Esophagus (tissue), 2 donors: ENCODE results near the gene RANBP17. TPM values are rescaled to one million over a fixed set of nuclear protein-coding genes. Genes with fewer than 3 reads are reported as not detected.
"Not testable (repeated sequence)": the region's sequence is repeated elsewhere in the genome, so short reads cannot be mapped to it uniquely, and the experiment has no call there.

Source experiments
- H3K27ac ChIP-seq, 2 donors: one replicate each; pipeline ENCODE4 v1.5.1; 2013; ENCODE audit warnings: low read depth in 2 of 2, mild to moderate bottlenecking in 2 of 2, inconsistent platforms in 1 of 2, low read length in 1 of 2, moderate library complexity in 1 of 2
- H3K27me3 ChIP-seq, 2 donors: one replicate each; pipeline ENCODE4 v1.6.1; 2013; ENCODE audit warnings: low read length in 2 of 2, control low read depth in 1 of 2, mild to moderate bottlenecking in 1 of 2; ENCODE audit not compliant: insufficient read depth in 2 of 2, control insufficient read depth in 1 of 2
- H3K36me3 ChIP-seq, 2 donors: one replicate each; pipeline ENCODE4 v1.6.1; 2013; ENCODE audit warnings: low read length in 1 of 2; ENCODE audit not compliant: control insufficient read depth in 2 of 2, insufficient read depth in 2 of 2
- H3K4me1 ChIP-seq, 2 donors: one replicate each; pipeline ENCODE4 v1.6.1; 2013; ENCODE audit warnings: low read length in 1 of 2; ENCODE audit not compliant: control insufficient read depth in 2 of 2, insufficient read depth in 2 of 2
- H3K4me3 ChIP-seq, 2 donors: one replicate each; pipeline ENCODE4 v1.5.1; 2013; ENCODE audit warnings: low read length in 2 of 2, mild to moderate bottlenecking in 2 of 2, low read depth in 1 of 2, moderate library complexity in 1 of 2
- H3K9me3 ChIP-seq, 2 donors: one replicate each; pipeline ENCODE4 v1.6.1; 2013; ENCODE audit warnings: mild to moderate bottlenecking in 2 of 2, low read depth in 1 of 2, low read length in 1 of 2, moderate library complexity in 1 of 2; ENCODE audit not compliant: control insufficient read depth in 2 of 2, insufficient read depth in 1 of 2
- WGBS, 2 donors: extraction: QIAGEN DNeasy Blood & Tissue Kit; methylation state at CpG; one replicate each; pipeline ENCODE4 v1.1.7; 2013; 5-methylcytosine and 5-hydroxymethylcytosine counted together
- polyA plus RNA-seq, 2 donors: library from polyadenylated mRNA; stranded (reverse); fragments of 200-250 nt; gene quantifications; one replicate each; pipeline ENCODE4 v1.2.3, GENCODE V29; 2013
- donor health status: healthy with polysubstance abuse.
- donor health status: Bipolar disorder and iron deficiency.

Gene RANBP17
- polyA plus RNA-seq, 2 donors = 0.26 to 0.32 TPM

DNA sequence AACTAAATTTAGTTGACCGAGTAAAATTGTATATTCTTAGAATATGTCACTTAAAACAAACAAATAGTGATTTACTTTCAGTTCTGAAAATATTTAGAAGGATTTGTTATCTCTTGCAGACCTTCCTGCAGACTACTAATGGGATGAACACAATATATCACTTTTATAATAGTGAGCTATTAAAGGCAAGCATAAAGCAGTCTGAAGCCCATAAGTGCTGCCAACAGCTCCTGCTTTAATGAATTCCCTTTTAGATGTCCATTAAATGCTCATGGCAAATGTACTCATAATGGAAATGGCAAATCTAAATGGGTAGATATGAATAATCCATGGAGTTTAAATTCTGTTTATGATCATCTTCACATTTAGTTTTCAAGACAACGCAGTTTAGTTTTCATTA is 170.2 kb downstream of the RANBP17 start:
- Histone ChIP-seq H3K27me3 (no peaks in the 10 kb centered on the region), H3K4me3 (no peak overlapping the region), H3K9me3 (no peaks in the 10 kb centered on the region), H3K27ac (no peak overlapping the region), H3K4me1 (no peaks in the 10 kb centered on the region), H3K36me3 (no peaks in the 10 kb centered on the region)
- whole genome bisulfite sequencing, 2 donors = 89% methylated on average over 2 of the region's 2 CpGs

GRCh38 chr5:171032435-171032973 is 170.7 kb downstream of the RANBP17 start:
- no peaks in the 10 kb centered on the region for H3K9me3 ChIP-seq
- H3K36me3 ChIP-seq = no peaks in the 10 kb centered on the region
- WGBS, 2 donors = 92 to 94% methylated on average over 2 of the region's 2 CpGs
- no peaks in the 10 kb centered on the region for H3K27me3 ChIP-seq
- H3K27ac ChIP-seq = no peak overlapping the region
- no peaks in the 10 kb centered on the region for H3K4me1 ChIP-seq
- no peak overlapping the region for H3K4me3 ChIP-seq

DNA sequence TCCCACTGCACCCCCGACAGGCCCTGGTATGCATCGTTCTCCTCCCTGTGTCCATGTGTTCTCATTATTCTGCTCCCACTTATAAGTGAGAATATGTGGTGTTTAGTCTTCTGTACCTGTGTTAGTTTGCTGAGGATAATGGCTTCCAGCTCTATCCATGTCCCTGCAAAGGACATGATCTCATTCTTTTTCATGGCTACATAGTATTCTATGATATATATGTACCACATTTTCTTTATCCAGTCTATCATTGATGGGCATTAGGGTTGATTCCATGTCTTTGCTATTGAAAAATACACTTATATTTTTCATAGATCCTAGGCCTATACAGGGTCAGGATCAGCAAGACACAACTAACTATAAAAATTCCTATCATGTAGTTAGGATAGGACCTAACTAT is 180.1 kb downstream of the RANBP17 start:
- not testable (repeated sequence) for H3K27me3 ChIP-seq, H3K4me3 ChIP-seq, H3K27ac ChIP-seq, H3K9me3 ChIP-seq, H3K36me3 ChIP-seq, H3K4me1 ChIP-seq
- WGBS, 2 donors = 96 to 98% methylated on average over 2 of the region's 2 CpGs

- Histone ChIP-seq H3K36me3 (no peaks in the 10 kb centered on the region), H3K9me3 (no peaks in the 10 kb centered on the region), H3K4me3 (no peak overlapping the region), H3K27ac (no peak overlapping the region), H3K27me3 (no peaks in the 10 kb centered on the region), H3K4me1 (no peaks in the 10 kb centered on the region)
- 89 to 92% methylated on average over 1 of the region's 1 CpG for WGBS, 2 donors
Observed at GRCh38 chr5:171050916-171051315, 189.1 kb downstream of the RANBP17 start.

DNA sequence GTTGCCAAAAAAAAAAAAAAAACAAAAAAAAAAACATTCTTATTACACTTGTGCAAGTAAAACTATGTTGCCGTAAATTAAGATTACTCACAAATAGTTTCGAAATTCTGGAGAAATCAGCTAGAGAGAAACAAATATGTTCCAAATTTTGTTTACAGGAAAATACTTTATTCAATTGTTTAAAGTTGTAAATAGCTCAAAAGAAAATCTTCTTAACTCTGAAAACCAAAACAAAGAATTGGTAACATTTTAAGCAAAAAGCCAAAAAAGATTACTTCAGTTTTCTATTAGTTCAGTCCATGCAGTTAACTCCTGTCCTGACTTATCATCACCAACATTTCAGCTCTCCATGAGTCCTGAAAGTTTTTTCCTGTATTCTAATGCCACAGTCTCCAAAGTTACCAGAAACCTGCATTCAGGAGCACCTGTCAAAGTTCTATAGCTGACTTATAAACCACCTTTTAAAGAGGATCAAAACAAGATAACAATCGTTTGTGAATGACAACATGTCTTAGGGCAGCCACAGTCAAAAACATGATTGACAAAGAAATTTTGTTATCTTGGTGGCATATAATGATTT is 194.1 kb downstream of the RANBP17 start:
- Histone ChIP-seq H3K36me3 (no peaks in the 10 kb centered on the region), H3K4me3 (no peak overlapping the region), H3K27me3 (no peaks in the 10 kb centered on the region), H3K27ac (no peak overlapping the region), H3K4me1 (no peaks in the 10 kb centered on the region), H3K9me3 (no peaks in the 10 kb centered on the region)
- WGBS, 2 donors = 87 to 94% methylated on average over 3 of the region's 3 CpGs

DNA sequence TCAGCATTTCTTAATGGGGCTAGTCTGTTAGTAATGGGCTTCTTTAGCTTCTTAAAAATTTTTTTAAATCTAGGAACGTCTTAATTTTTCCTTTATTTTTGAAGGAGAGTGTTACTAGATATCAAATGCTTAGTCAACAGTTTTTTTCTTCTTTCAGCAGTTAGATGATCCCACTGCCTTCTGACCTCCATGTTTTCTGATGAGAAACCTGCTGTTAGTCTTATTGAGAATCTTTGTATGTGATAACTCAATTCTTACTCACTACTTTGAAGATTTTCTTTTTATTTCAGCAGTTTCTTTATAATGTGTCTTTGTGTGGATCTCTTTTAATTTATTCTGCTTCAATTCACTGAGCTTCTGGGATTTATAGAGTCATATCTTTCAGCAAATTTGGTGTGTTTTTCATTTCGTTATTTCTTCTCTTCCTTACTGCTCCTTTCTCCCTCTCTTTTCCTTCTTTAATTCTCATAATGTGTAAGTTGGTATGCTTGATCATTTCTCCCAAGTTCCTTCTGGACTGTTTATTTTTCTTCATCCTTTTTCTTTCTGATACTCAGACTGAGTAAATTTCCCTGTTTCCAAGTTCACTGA is 205.8 kb downstream of the RANBP17 start:
- Histone ChIP-seq H3K27ac (no peak overlapping the region), H3K27me3 (no peaks in the 10 kb centered on the region), H3K36me3 (no peaks in the 10 kb centered on the region), H3K4me1 (no peaks in the 10 kb centered on the region), H3K4me3 (no peak overlapping the region), H3K9me3 (peaks cover 0 to 7% of the 10 kb centered on the region in 2 donors)
- WGBS, 2 donors = 81% methylated on average over 2 of the region's 2 CpGs

DNA sequence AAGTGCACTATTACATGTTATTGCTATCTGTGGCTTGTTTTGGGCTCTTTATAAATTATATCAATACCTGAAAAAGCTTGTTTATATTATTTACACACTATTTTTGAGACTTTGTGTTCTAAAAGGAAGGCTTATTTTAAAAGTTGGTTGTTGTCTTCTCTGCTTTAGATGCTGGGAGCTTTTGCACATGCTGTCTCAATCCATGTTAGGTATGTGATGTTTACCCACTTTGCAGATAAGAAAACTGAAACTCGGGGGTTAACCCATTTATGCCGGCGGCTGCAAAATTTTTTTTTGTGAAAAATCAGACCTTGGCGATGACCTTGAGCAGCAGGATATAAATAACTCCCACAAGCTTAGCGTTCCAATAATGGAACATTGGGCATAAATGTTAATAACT is 212.9 kb downstream of the RANBP17 start:
- H3K9me3 ChIP-seq = no peaks in the 10 kb centered on the region
- H3K27me3 ChIP-seq = no peaks in the 10 kb centered on the region
- H3K36me3 ChIP-seq = no peaks in the 10 kb centered on the region
- H3K4me3 ChIP-seq = no peak overlapping the region
- no peaks in the 10 kb centered on the region for H3K4me1 ChIP-seq
- WGBS, 2 donors = 78 to 88% methylated on average over 5 of the region's 5 CpGs
- H3K27ac ChIP-seq = no peak overlapping the region

DNA sequence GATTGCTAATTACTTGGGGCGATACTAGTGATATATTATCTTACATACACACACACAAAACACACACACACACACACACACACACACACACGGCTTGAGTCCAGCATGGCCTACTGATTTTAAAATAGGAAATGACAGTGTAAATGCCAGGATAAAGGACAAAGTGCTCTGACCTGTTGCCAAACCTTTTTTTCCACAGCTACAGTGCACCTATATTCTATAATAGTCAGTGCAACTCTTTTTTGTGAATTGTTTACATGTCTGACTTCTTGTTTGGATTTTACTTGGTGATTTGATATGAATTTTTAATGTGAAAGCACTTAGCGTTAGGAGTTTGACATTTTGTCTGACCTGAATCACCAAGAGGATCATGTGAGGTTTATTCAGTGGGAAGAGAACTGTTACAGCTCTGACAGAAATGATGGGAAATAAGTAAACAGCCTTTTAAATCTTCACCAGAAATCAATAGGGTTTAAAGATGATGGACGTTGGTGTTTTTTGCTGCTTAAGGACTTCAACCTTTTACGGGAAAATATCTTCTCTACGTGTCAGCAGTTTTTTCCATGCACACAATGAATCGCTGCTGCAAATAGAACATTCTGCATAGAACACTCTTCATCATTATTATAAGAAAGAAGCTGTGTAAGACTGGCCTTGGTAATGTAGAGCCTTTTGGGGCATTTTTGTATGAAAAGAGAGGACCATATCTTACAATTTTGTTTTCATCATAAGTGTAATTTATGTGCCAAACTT is 218.5 kb downstream of the RANBP17 start:
- H3K4me1 ChIP-seq = no peaks in the 10 kb centered on the region
- H3K9me3 ChIP-seq = no peaks in the 10 kb centered on the region
- H3K27ac ChIP-seq = no peak overlapping the region
- 45 to 51% methylated on average over 7 of the region's 7 CpGs for WGBS, 2 donors
- no peaks in the 10 kb centered on the region for H3K27me3 ChIP-seq
- no peak overlapping the region for H3K4me3 ChIP-seq
- no peaks in the 10 kb centered on the region for H3K36me3 ChIP-seq

- H3K36me3 ChIP-seq = no peaks in the 10 kb centered on the region
- no peak overlapping the region for H3K4me3 ChIP-seq
- H3K9me3 ChIP-seq = no peaks in the 10 kb centered on the region
- 47 to 53% methylated on average over 1 of the region's 1 CpG for WGBS, 2 donors
- no peaks in the 10 kb centered on the region for H3K4me1 ChIP-seq
- H3K27ac ChIP-seq = no peak overlapping the region
- H3K27me3 ChIP-seq = no peaks in the 10 kb centered on the region
Observed at GRCh38 chr5:171081319-171081718, 219.5 kb downstream of the RANBP17 start.
